HG03025 (cell line): Measurements from ENCODE around the gene CDH9.

ENCODE experiments used
- ATAC-seq: cut with Tn5 transposase; IDR thresholded peaks from one replicate; pipeline ENCODE4 v1.9.1; 2021; ENCODE audit warnings: mild to moderate bottlenecking, moderate library complexity; ENCODE audit not compliant: unreplicated experiment, low FRiP score

CDH9 gene

GRCh38 chr5:27038476-27038875 is at the start of gene CDH9:
Gene CDH9 (minus strand): TSS chr5:27038586. CDS start chr5:26988333, 50,253 bp downstream.
- ATAC-seq, result no peak

- no peak for ATAC-seq
Observed at GRCh38 chr5:27087747-27088146, 49.4 kb upstream of the CDH9 start.

- ATAC-seq, result no peak
Observed at GRCh38 chr5:27083449-27084415, 45.3 kb upstream of the CDH9 start.

- ATAC-seq, result no peak
Observed at GRCh38 chr5:27080147-27080546, 41.8 kb upstream of the CDH9 start.

GRCh38 chr5:27062451-27062850 is 24.1 kb upstream of the CDH9 start:
- ATAC-seq, result no peak

GRCh38 chr5:27048510-27048909 is 10.1 kb upstream of the CDH9 start:
- ATAC-seq, result no peak

- ATAC-seq, result no peak
Observed at GRCh38 chr5:27041372-27041771, 3.0 kb upstream of the CDH9 start.

GRCh38 chr5:27034565-27034964 is 3.8 kb downstream of the CDH9 start:
- ATAC-seq, result no peak

GRCh38 chr5:27026801-27027200 is 11.6 kb downstream of the CDH9 start:
- ATAC-seq, result no peak

- ATAC-seq, result no peak
Observed at GRCh38 chr5:27026063-27026462, 12.3 kb downstream of the CDH9 start.

GRCh38 chr5:27021471-27021870 is 16.9 kb downstream of the CDH9 start:
- no peak for ATAC-seq

- ATAC-seq, result no peak
Observed at GRCh38 chr5:27020973-27021372, 17.4 kb downstream of the CDH9 start.

- no peak for ATAC-seq
Observed at GRCh38 chr5:27015758-27016157, 22.6 kb downstream of the CDH9 start.

- no peak for ATAC-seq
Observed at GRCh38 chr5:27011274-27011673, 27.1 kb downstream of the CDH9 start.

- no peak for ATAC-seq
Observed at GRCh38 chr5:27010646-27011045, 27.7 kb downstream of the CDH9 start.

- no peak for ATAC-seq
Observed at GRCh38 chr5:27009540-27009915, 28.9 kb downstream of the CDH9 start.

- ATAC-seq, result no peak
Observed at GRCh38 chr5:27008604-27009539, 29.5 kb downstream of the CDH9 start.

GRCh38 chr5:27007121-27007520 is 31.3 kb downstream of the CDH9 start:
- ATAC-seq, result no peak

- no peak for ATAC-seq
Observed at GRCh38 chr5:26986985-26987384, 51.4 kb downstream of the CDH9 start.

- ATAC-seq, result no peak
Observed at GRCh38 chr5:26981750-26982149, 56.6 kb downstream of the CDH9 start.

- no peak for ATAC-seq
Observed at GRCh38 chr5:26959290-26959689, 79.1 kb downstream of the CDH9 start.
